Right renal cortex interstitium (tissue), 3 donors: Measurements from ENCODE around the gene LRPAP1. TPM values are rescaled to one million over a fixed set of nuclear protein-coding genes. Genes with fewer than 3 reads are reported as not detected.
A peak's percentile ranks its signal among the peaks of the same experiment; 100 is the strongest.
"Not testable (repeated sequence)": the region's sequence is repeated elsewhere in the genome, so short reads cannot be mapped to it uniquely, and the experiment has no call there.

Experiments
- DNase-seq, 3 donors: peaks; one replicate each; pipeline ENCODE4 v3.0.0-alpha.2; 2013; ENCODE audit warnings: low read depth in 3 of 3, low spot score in 2 of 3
- polyA plus RNA-seq, 3 donors: library from polyadenylated mRNA; unstranded; fragments of 120-200 nt; gene quantifications; one replicate each; pipeline ENCODE4 v1.2.1, GENCODE V29; 2013; ENCODE audit not compliant: insufficient read length in 3 of 3

Gene LRPAP1
- 100 to 1,000 TPM; 197 to 274 (median 198) TPM for polyA plus RNA-seq

- DNase-seq, result peak; percentile 77 to 90 (median 83)
Observed at GRCh38 chr4:3531879-3532750, at the start of gene LRPAP1. Gene LRPAP1 (minus strand): TSS chr4:3532422. CDS start chr4:3532412, 10 bp downstream.

DNA sequence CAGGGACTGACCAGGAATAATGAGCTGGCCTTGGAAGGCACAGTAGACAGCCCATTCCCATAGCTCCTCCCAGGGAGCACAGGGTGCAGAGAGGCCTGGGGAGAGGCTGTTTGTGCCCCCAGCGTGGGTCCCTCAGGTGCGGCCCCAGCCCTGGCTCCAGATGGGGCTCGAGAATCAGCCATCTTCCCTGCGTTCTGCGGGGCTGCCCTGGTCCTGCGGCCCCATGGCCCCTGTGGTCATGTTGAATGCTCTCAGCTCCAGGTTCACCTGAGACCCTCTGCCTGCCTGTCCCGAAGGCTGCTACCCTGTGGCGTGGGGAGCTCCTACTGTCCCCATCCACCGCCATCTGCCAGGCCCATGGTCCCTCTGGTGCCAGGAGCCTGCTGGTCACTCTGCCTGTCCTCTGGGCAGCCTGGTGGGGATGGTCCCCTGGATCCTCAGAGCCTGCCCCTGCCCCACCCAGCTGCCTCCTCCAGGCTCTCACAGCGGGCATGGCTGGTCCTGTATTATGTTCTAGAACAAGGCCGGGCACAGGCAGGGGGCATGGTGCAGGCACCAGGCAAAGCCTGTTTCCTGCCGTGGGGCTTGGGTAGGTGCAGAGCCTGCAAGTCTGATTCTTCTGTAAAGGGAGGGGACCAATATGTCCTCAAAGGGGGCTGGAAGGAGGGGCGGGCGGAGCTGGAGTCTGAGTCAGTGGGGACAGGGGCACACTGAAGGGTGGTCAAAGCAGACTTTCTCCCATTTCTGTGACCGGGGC, 49.3 kb upstream of the LRPAP1 start:
- DNase-seq, result not testable (repeated sequence)

- not testable (repeated sequence) for DNase-seq
Observed at GRCh38 chr4:3580859-3581258, 48.6 kb upstream of the LRPAP1 start.

GRCh38 chr4:3578527-3579144, 46.4 kb upstream of the LRPAP1 start:
- DNase-seq, result not testable (repeated sequence)

- DNase-seq, result not testable (repeated sequence)
Observed at GRCh38 chr4:3578052-3578451, 45.8 kb upstream of the LRPAP1 start.

DNA sequence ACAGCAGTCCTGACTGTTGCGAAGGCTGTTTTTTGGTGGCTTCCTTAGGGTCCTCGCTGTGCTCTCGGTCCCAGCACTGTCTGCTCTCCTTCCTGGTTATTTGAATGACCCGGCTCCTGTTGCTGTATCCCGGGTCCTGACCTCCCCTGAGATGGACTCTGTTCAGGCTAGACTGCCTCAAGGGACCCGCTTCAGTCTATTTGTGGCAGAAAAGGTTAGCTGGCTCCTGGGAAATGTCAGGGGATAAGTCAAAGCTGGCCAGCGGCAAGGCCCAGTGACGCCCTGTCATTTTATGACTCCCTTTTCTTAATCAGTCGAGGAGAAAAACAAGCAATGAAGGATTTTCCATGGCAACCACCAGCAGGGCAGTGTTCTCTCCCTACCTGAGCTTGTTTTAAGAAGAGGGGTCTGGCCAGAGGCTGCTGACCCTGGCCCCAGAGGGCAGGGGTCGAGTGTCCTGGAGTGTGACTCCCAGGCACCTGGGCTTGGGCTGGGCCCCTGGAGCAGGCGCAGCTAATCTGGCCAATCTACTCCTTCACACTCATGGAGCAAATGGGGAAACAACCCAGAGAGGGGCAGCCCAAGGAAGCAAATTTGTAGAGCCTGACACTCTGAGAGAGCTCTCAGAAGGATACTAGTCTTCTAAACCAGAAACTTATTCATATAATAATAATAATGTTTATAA, 45.1 kb upstream of the LRPAP1 start:
- DNase-seq, result not testable (repeated sequence)

GRCh38 chr4:3576533-3577207, 44.4 kb upstream of the LRPAP1 start:
- not testable (repeated sequence) for DNase-seq

GRCh38 chr4:3575426-3576369, 43.5 kb upstream of the LRPAP1 start:
- DNase-seq, result not testable (repeated sequence)

DNA sequence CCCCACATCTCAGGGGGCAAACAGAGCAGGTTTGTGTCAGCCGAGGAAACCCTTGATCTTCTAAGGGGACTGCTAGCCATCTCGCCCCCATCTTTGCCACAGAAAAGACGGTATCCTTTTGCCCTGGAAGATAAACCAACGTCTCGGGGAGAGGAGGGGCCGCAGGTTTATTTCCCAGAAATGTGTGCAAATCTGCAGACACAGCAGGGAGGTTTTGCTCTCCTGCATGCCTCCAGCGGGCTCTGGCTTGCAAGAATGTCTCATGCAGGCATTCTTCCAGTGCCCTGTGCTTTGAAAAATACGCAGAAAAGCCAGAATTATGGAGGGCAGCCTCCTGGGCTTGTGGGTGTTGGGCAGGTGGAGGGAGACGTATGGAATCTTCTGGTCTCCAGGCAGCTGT, 42.6 kb upstream of the LRPAP1 start:
- not testable (repeated sequence) for DNase-seq

- not testable (repeated sequence) for DNase-seq
Observed at GRCh38 chr4:3574346-3574745, 42.1 kb upstream of the LRPAP1 start.

DNA sequence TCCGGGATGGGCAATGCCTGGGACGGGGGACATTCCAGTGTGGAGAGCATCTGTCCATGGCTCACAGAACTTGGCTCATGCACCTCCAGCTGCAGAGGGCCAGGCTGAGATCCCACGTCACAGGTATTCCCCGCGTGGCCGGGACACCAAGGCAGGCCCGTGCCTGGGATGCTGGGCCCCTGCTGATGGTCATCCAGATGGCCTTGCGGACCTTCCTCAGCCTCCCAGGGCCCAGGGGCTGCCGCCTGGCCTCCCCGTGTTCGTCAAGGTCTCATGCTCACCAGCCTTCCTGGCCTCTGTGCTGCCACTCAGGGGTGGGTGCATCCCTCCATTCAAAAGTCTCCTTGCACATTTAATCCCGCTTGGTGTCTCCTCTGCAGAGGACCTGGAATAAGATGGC, 40.9 kb upstream of the LRPAP1 start:
- DNase-seq, result no peak

- DNase-seq, result no peak
Observed at GRCh38 chr4:3572363-3572762, 40.1 kb upstream of the LRPAP1 start.

GRCh38 chr4:3571921-3572320, 39.7 kb upstream of the LRPAP1 start:
- no peak for DNase-seq

GRCh38 chr4:3570923-3571322, 38.7 kb upstream of the LRPAP1 start:
- not testable (repeated sequence) for DNase-seq

GRCh38 chr4:3569611-3570010, 37.4 kb upstream of the LRPAP1 start:
- DNase-seq, result not testable (repeated sequence)

GRCh38 chr4:3566701-3567100, 34.5 kb upstream of the LRPAP1 start:
- not testable (repeated sequence) for DNase-seq

- peak in 1 of 3 donors; percentile 5 for DNase-seq
Observed at GRCh38 chr4:3566301-3566700, 34.1 kb upstream of the LRPAP1 start.

DNA sequence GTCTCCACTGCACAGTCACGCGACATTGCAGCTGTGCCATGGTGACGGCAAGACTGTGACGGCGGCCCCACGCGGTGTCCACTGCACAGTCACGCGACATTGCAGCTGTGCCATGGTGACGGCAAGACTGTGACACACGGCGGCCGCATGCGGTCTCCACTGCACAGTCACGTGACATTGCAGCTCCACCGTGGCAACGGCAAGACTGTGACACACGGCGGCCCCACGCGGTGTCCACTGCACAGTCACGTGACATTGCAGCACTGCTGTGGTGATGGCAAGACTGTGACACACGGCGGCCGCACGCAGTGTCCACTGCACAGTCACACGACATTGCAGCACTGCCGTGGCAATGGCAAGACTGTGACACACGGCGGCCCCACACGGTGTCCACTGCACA, 32.7 kb upstream of the LRPAP1 start:
- DNase-seq, result not testable (repeated sequence)

DNA sequence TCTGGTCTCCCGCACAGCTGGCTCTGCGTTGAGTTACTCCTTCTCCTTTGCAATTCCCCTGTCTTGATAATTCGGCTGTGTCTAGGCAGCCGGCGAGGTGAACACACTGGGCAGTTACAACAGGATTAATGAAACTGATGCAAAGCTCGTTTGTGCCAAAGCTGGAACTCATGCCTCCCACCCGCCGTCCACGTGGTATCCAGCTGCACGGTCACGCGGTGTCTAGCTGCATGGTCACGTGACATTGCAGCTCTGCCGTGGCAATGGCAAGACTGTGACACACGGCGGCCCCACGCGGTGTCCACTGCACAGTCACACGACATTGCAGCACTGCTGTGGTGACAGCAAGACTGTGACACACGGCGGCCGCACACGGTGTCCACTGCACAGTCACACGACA, 31.2 kb upstream of the LRPAP1 start:
- DNase-seq, result no peak
